GM21737 (cell line): ENCODE measurements around the gene ATP2A1.
"Not testable (repeated sequence)": the region's sequence is repeated elsewhere in the genome, so short reads cannot be mapped to it uniquely, and the experiment has no call there.

Source experiments
- ATAC-seq: cut with Tn5 transposase; IDR thresholded peaks from one replicate; pipeline ENCODE4 v1.9.1; 2021; ENCODE audit warnings: mild to moderate bottlenecking, moderate library complexity; ENCODE audit not compliant: unreplicated experiment

Gene ATP2A1

GRCh38 chr16:28932339-28933141 lies 54.3 kb downstream of the ATP2A1 start:
- no peak for ATAC-seq

GRCh38 chr16:28933171-28933570 lies 54.9 kb downstream of the ATP2A1 start:
- ATAC-seq, result no peak

- no peak for ATAC-seq
Observed at GRCh38 chr16:28935346-28935745, 57.1 kb downstream of the ATP2A1 start.

GRCh38 chr16:28935924-28936783 lies 57.9 kb downstream of the ATP2A1 start:
- ATAC-seq, result peak; percentile 70

GRCh38 chr16:28936784-28937155 lies 58.5 kb downstream of the ATP2A1 start:
- ATAC-seq, result no peak

GRCh38 chr16:28937222-28937876 lies 59.1 kb downstream of the ATP2A1 start:
- no peak for ATAC-seq

GRCh38 chr16:28938721-28939120 lies 60.4 kb downstream of the ATP2A1 start:
- ATAC-seq, result no peak

- ATAC-seq, result not testable (repeated sequence)
Observed at GRCh38 chr16:28939825-28940224, 61.5 kb downstream of the ATP2A1 start.

- ATAC-seq, result no peak
Observed at GRCh38 chr16:28943281-28943680, 65.0 kb downstream of the ATP2A1 start.

GRCh38 chr16:28946681-28947080 lies 68.4 kb downstream of the ATP2A1 start:
- no peak for ATAC-seq

- peak; percentile 89 for ATAC-seq
Observed at GRCh38 chr16:28950648-28951409, 72.5 kb downstream of the ATP2A1 start, which contains the start of gene NFATC2IP. Gene NFATC2IP (plus strand): TSS chr16:28950937. CDS start chr16:28951012, 75 bp downstream.

GRCh38 chr16:28951410-28951943 lies 73.2 kb downstream of the ATP2A1 start:
- no peak for ATAC-seq
